DMS114 treated with DMSO at 0.1 percent for 48 hours (cell line): ENCODE data around the gene CCDC63.
"Not testable (repeated sequence)": the region's sequence is repeated elsewhere in the genome, so short reads cannot be mapped to it uniquely, and the experiment has no call there.

Experiments used
- DNase-seq: peaks from one replicate; lab custom pipeline; 2025; ENCODE audit not compliant: unreplicated experiment; lab: John Stamatoyannopoulos, UW

Gene CCDC63

DNA sequence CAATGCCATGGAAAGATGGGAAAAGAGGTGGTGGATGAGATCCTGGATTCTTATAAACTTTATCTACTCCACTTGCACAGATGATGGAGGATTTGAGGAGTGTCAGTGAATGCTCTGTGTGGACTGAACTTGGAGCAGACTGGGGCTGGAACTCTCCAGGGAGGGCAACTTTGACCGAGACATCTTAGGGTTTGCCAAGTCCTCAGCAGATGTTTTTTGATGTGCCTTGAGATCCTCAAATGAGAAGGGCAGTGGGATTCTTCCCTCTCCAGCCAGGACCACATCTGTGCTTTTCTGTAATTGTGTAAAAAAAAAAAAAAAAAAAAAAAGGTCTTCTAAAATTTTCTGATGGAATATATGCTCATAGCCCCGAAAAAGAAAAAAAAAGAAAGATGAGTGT lies 96.6 kb downstream of the CCDC63 start:
- no peak for DNase-seq

DNA sequence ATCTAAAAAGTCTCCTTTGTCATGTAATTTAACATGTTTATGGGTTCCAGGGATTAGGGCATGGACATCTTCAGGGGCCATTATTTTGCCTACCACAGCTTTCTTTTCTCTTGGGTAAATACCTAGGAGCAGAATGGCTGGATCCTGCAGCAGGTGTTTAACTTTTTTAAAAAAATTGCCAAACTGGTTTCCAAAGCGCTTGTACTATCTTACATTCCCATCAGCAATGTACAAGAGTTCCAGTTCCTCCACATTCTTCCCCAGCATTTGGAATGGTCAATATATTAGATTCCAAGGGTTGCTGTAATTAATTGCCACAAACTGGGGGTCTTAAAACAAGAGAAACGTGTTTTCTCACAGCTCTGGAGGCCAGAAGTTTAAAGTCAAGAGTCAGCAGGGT lies 101.3 kb downstream of the CCDC63 start:
- no peak for DNase-seq

DNA sequence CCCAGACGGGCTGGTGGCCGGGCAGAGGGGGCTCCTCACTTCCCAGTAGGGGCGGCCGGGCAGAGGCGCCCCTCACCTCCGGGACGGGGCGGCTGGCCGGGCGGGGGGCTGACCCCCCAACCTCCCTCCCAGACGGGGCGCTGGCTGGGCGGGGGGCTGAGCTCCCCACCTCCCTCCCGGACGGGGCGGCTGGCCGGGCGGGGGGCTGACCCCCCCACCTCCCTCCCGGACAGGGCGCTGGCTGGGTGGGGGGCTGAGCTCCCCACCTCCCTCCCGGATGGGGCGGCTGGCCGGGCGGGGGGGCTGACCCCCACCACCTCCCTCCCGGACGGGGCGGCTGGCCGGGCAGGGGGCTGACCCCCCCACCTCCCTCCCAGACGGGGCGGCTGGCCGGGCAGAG lies 103.7 kb downstream of the CCDC63 start:
- not testable (repeated sequence) for DNase-seq

DNA sequence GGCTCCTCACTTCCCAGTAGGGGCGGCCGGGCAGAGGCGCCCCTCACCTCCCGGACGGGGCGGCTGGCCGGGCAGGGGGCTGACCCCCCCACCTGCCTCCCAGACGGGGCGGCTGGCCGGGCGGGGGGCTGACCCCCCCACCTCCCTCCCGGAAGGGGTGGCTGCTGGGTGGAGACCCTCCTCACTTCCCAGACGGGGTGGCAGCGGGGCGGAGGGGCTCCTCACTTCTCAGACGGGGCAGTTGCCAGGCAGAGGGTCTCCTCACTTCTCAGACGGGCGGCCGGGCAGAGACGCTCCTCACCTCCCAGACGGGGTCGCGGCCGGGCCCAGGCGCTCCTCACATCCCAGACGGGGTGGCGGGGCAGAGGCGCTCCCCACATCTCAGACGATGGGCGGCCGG lies 104.1 kb downstream of the CCDC63 start:
- DNase-seq = not testable (repeated sequence)
